Stomach (tissue), 9 donors: ENCODE measurements around the gene CAMK2G. TPM values are rescaled to one million over a fixed set of nuclear protein-coding genes. Genes with fewer than 3 reads are reported as not detected.

ENCODE experiments used
- DNase-seq, 2 donors: peaks; one replicate each; pipeline versions ENCODE4 v3.0.0 to v3.0.0-alpha.2; 2013 to 2019
- H3K27ac ChIP-seq, 5 donors: fragments of 200-600 bp in 4 of 5; sonication (generic) in 4 of 5; one replicate each; pipeline ENCODE4 v1.5.1; 2013 to 2019; ENCODE audit warnings: mild to moderate bottlenecking in 1 of 5, moderate library complexity in 1 of 5
- H3K27me3 ChIP-seq, 3 donors: fragments of 200-600 bp; sonication (generic); one replicate each; pipeline ENCODE4 v1.5.1; 2017 to 2019; ENCODE audit warnings: mixed run types in 1 of 3
- H3K36me3 ChIP-seq, 4 donors: fragments of 200-600 bp; sonication (generic); 1 replicate in 3 of 4; 2 replicates in 1 of 4; pipeline ENCODE4 v1.5.1; 2016 to 2019
- H3K4me1 ChIP-seq, 4 donors: fragments of 200-600 bp; sonication (generic); one replicate each; pipeline ENCODE4 v1.5.1; 2016 to 2019
- H3K4me3 ChIP-seq, 4 donors: fragments of 200-600 bp; sonication (generic) in 3 of 4; one replicate each; pipeline ENCODE4 v1.5.1; 2016 to 2019; ENCODE audit warnings: mild to moderate bottlenecking in 1 of 4
- H3K9me3 ChIP-seq, 4 donors: fragments of 200-600 bp; sonication (generic); one replicate each; pipeline ENCODE4 v1.5.1; 2016 to 2019
- EP300 ChIP-seq: sonication (generic); formaldehyde crosslinking; IDR thresholded peaks from one replicate; pipeline ENCODE4 v1.6.1; 2017; ENCODE audit warnings: antibody characterized with exemption
- POLR2A ChIP-seq, 4 donors: fragments of 450-650 bp; IDR thresholded peaks; one replicate each; pipeline ENCODE4 v1.6.1; 2016; ENCODE audit warnings: antibody characterized with exemption in 4 of 4, control low read depth in 2 of 4, mild to moderate bottlenecking in 1 of 4, moderate library complexity in 1 of 4
- POLR2AphosphoS5 ChIP-seq, 3 donors: sonication (generic); formaldehyde crosslinking; IDR thresholded peaks; one replicate each; pipeline ENCODE4 v1.6.1; 2016; ENCODE audit warnings: antibody characterized with exemption in 3 of 3
- WGBS, 5 donors: extraction: QIAGEN DNeasy Blood & Tissue Kit in 3 of 5; methylation state at CpG; one replicate each; pipeline versions ENCODE4 v1.1.5 to v1.1.7; 2013 to 2018; 5-methylcytosine and 5-hydroxymethylcytosine counted together
- intact Hi-C: fragments of 100-400 bp; cut with DNase I; formaldehyde crosslinking; loops from one replicate; pipeline ENCODE4 v1.15.1; 2023; ENCODE audit warnings: low total_unique reads
- polyA plus RNA-seq, 3 donors: library from polyadenylated mRNA; stranded (reverse); fragments of 200-250 nt; gene quantifications; one replicate each; pipeline ENCODE4 v1.2.3, GENCODE V29; 2013
- total RNA-seq, 5 donors: library from RNA; depleted of rRNA; stranded (reverse); fragments of >200 nt; gene quantifications; one replicate each; pipeline versions ENCODE4 v1.1.0 to v1.2.3, GENCODE V29; 2014 to 2016
- TF ChIP-seq, protein P1 (sequence below), 7 experiments: fragments of 450-650 bp in 4 of 7; fragments of 200-600 bp in 3 of 7; sonication (generic) in 3 of 7; IDR thresholded peaks; one replicate each; pipeline ENCODE4 v1.5.1; 2016 to 2019; ENCODE audit warnings: antibody characterized with exemption in 7 of 7, control low read depth in 2 of 7, mild to moderate bottlenecking in 1 of 7
- donor health status: healthy with polysubstance abuse.
- donor health status: Bipolar disorder and iron deficiency.
- donor health status: healthy.

The CAMK2G gene
- total and polyA plus RNA-seq, 8 donors: 7.5 to 93.3 (median 29.6) TPM

DNA sequence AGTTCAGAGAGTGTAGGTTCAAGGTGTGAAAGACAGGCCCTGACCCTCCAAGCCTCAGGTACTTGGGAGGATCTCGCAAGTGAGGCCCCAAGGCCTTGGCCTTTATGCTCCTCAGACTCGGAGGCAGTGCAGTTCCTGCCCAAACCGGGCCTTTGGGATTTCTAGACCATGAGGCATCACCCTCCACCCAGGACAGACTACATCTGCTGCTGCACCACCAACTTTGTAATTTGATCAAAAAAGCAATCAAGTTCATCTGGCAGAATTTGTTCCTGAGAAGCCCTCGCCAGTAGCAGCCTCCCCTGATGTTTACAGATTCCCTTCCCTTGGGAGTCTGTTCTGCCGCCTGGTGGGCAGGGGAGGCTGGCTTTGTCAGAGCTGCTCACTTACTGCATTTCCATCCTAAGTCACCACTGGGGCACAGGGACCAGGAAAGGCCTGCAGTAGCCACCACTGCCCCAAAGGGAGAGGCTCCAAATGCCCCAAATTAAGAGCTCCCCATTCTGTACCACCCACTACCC lies 2.1 kb downstream of the CAMK2G start:
- no peaks in the 10 kb centered on the region for H3K27me3 ChIP-seq
- H3K4me1 ChIP-seq: peaks cover 34 to 91% (median 71%) of the 10 kb centered on the region in 4 donors
- intact Hi-C loops: no loop called here
- peaks cover 9 to 40% (median 33%) of the 10 kb centered on the region in 4 donors for H3K36me3 ChIP-seq
- DNase-seq: peak in 1 of 2 donors; percentile 50
- H3K9me3 ChIP-seq: no peaks in the 10 kb centered on the region
- H3K27ac ChIP-seq: peak overlapping the region in 4 of 5 donors; percentile 11 to 90 (median 58)
- WGBS, 5 donors: 41 to 56% (median 47%) methylated on average over 5 of the region's 5 CpGs
- TF ChIP-seq, protein P1, sequence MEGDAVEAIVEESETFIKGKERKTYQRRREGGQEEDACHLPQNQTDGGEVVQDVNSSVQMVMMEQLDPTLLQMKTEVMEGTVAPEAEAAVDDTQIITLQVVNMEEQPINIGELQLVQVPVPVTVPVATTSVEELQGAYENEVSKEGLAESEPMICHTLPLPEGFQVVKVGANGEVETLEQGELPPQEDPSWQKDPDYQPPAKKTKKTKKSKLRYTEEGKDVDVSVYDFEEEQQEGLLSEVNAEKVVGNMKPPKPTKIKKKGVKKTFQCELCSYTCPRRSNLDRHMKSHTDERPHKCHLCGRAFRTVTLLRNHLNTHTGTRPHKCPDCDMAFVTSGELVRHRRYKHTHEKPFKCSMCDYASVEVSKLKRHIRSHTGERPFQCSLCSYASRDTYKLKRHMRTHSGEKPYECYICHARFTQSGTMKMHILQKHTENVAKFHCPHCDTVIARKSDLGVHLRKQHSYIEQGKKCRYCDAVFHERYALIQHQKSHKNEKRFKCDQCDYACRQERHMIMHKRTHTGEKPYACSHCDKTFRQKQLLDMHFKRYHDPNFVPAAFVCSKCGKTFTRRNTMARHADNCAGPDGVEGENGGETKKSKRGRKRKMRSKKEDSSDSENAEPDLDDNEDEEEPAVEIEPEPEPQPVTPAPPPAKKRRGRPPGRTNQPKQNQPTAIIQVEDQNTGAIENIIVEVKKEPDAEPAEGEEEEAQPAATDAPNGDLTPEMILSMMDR (IDR thresholded peaks at IDR 0.05): peak in 2 of 7 experiments; percentile 13 to 25
- TF ChIP-seq POLR2A (IDR thresholded peaks at IDR 0.05) (no peak), POLR2AphosphoS5 (IDR thresholded peaks at IDR 0.05) (no peak), EP300 (no peak)
- peak overlapping the region; percentile 92 to 99 (median 96) for H3K4me3 ChIP-seq

DNA sequence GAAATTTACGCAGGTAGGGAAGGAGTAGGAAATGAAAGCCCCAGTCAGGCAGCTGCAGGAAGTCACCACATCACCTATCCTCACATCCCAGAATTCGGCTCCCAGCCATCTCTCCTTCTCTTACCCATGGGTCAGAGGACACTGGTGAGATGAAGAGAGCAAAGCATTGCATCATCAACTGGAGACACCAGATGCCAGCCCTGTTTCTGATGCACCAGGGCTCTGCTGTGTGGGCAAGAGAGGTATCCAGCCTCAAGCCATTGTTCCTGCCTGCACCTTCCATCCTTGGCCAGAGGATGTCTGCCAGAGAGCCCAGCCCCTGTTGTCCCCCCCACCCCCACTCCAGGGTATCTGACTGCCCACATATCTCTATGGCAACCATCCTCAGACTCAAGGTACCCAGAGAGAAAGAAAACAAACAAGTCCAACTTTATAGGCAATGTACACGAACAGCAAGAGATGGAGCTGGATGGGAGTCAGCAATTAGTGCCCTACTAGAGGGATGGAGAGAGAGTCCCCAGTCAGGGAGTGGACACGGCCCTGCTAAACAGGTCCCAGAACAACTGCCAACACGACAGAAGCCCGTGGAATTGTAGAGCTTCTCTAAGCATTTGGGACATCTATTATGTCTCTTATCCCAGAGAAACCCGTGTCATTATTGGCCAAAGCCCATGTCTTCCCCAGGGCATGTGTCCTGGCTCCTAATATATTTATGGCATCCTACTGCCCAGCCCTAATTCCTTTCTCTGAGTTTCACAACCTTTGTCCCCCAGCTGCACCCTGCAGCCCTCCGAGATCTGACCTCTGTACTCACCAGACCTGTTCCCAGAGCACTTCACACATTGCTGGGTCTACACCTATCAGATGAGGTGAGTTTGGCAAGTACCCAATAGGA lies 2.8 kb downstream of the CAMK2G start:
- Histone ChIP-seq H3K27me3 (no peaks in the 10 kb centered on the region), H3K4me3 (no peak overlapping the region), H3K4me1 (peaks cover 41 to 91% (median 73%) of the 10 kb centered on the region in 4 donors), H3K27ac (peak overlapping the region in 3 of 5 donors; percentile 11 to 90 (median 50)), H3K9me3 (no peaks in the 10 kb centered on the region), H3K36me3 (peaks cover 9 to 47% (median 33%) of the 10 kb centered on the region in 4 donors)
- 48 to 60% (median 59%) methylated on average over 8 of the region's 8 CpGs for WGBS, 5 donors
- TF ChIP-seq POLR2A (IDR thresholded peaks at IDR 0.05): no peak
- peak in 1 of 3 donors; percentile 8 for TF ChIP-seq POLR2AphosphoS5 (IDR thresholded peaks at IDR 0.05)
- no peak for TF ChIP-seq EP300
- TF ChIP-seq, protein P1 (IDR thresholded peaks at IDR 0.05): no peak
- intact Hi-C loops: no loop called here
- DNase-seq: peak in 1 of 2 donors; percentile 81

DNA sequence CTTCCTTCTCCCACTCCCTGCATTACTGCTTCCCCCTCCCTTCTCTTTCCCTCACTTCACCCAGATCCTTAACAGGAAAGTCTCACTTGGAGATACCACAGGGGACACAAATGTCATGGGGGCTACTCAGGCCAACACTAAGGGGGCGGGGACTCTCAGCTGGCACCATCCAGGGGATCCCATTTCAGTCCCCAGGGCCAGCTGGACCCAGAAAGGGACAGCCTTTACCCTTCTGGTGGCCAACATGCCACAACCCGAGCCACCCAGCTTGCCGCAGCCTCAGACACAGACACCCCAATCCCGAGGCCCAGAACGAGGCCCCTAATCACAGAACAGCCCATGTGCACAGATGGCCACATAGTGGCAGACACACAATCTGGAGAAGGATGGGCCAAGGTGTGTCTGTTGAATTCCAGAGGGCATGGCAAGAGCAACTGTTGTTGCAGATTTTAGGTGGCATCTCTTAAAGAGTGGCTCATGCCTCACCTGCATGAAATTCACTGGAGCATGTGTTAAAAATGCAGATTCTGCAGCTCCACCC lies 5.6 kb downstream of the CAMK2G start:
- H3K27ac ChIP-seq: peak overlapping the region in 2 of 5 donors; percentile 61 to 77
- no peaks in the 10 kb centered on the region for H3K9me3 ChIP-seq
- H3K36me3 ChIP-seq: peaks cover 14 to 69% (median 51%) of the 10 kb centered on the region in 4 donors
- TF ChIP-seq, protein P1 (IDR thresholded peaks at IDR 0.05): no peak
- TF ChIP-seq EP300: no peak
- TF ChIP-seq POLR2AphosphoS5 (IDR thresholded peaks at IDR 0.05): no peak
- no peak for TF ChIP-seq POLR2A (IDR thresholded peaks at IDR 0.05)
- H3K27me3 ChIP-seq: no peaks in the 10 kb centered on the region
- no peak overlapping the region for H3K4me3 ChIP-seq
- peaks cover 58 to 100% (median 77%) of the 10 kb centered on the region in 4 donors for H3K4me1 ChIP-seq
- intact Hi-C loops: no loop called here
- WGBS, 5 donors: 87 to 96% (median 91%) methylated on average over 5 of the region's 5 CpGs
- DNase-seq: no peak

DNA sequence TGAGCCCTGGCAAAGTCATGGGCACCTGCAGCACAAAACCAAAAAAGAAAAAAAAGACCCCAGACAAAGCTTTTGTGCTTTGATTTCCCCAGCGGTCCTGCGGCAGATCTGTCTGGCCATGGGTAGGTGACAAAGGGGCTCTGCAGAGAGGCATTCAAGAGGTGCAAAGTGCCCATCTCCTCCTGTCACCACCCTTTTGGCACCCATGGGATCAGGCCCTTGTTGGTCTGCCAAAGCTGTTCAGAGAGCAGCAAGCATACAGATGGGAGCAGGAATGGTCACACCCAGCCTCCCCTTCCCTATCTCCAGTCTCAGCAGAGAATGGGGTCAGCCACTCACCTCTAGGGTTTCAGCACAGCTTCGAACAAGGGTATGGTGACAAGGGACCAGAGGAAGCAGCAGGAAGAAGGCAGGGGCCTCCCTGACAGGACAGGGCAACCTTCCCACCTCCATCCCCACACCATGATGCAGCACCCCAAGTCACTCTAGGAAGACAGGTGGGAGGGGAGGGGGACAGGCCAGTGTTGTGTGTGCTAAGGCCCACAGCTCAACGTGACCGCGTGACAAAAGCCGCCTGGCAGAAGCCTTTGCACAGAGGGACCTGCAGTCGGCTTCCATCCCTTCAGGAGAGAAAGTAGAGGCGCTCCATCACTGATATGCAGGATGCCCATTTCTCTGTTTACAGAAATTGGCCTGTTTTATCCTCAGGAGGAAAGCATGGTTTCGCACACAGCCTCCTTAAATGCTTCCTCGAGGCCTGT lies 6.3 kb downstream of the CAMK2G start:
- H3K36me3 ChIP-seq: peaks cover 14 to 76% (median 57%) of the 10 kb centered on the region in 4 donors
- no peak overlapping the region for H3K4me3 ChIP-seq
- H3K27ac ChIP-seq: peak overlapping the region in 4 of 5 donors; percentile 40 to 77 (median 68)
- no peak for DNase-seq
- no peaks in the 10 kb centered on the region for H3K9me3 ChIP-seq
- H3K27me3 ChIP-seq: no peaks in the 10 kb centered on the region
- peaks cover 53 to 100% (median 76%) of the 10 kb centered on the region in 4 donors for H3K4me1 ChIP-seq
- intact Hi-C loops: no loop called here
- TF ChIP-seq POLR2AphosphoS5 (IDR thresholded peaks at IDR 0.05) (no peak), EP300 (no peak), POLR2A (IDR thresholded peaks at IDR 0.05) (no peak)
- TF ChIP-seq, protein P1 (IDR thresholded peaks at IDR 0.05): no peak
- 78 to 90% (median 85%) methylated on average over 11 of the region's 11 CpGs for WGBS, 5 donors
